Activated B cell treated with CpG ODN at 0.5 μM for 24 hours (primary cell): Measurements from ENCODE around the gene PITPNM1. TPM values are rescaled to one million over a fixed set of nuclear protein-coding genes. Genes with fewer than 3 reads are reported as not detected.
"Not testable (repeated sequence)": the region's sequence is repeated elsewhere in the genome, so short reads cannot be mapped to it uniquely, and the experiment has no call there.

Source experiments
- ATAC-seq: fragments of 200-7000 bp; cut with Tn5 transposase; one replicate; pipeline ENCODE4 v1.10.0; 2021; ENCODE audit warnings: low read depth, mild to moderate bottlenecking, moderate library complexity
- CTCF ChIA-PET: fragments of 350-600 bp; sonication (Branson Sonifier 250); formaldehyde crosslinking; loops from one replicate; lab custom pipeline; 2021; ENCODE audit warnings: antibody characterized with exemption; lab: Charles Lee
- POLR2A ChIA-PET: fragments of 350-600 bp; sonication (Branson Sonifier 250); formaldehyde crosslinking; loops from one replicate; lab custom pipeline; 2021; ENCODE audit warnings: antibody characterized with exemption; lab: Charles Lee
- DNase-seq: peaks from one replicate; pipeline ENCODE4 v3.0.0; 2022
- H3K27ac Mint-ChIP-seq: one replicate; pipeline ENCODE4 v1.8.0; 2020; ENCODE audit warnings: mixed read lengths
- H3K27me3 Mint-ChIP-seq: one replicate; pipeline ENCODE4 v1.8.0; 2021; ENCODE audit warnings: mixed read lengths
- H3K36me3 Mint-ChIP-seq: one replicate; pipeline ENCODE4 v1.8.0; 2021; ENCODE audit warnings: low read depth, mixed read lengths
- H3K4me1 Mint-ChIP-seq: one replicate; pipeline ENCODE4 v1.8.0; 2021; ENCODE audit warnings: mixed read lengths
- H3K4me3 Mint-ChIP-seq: one replicate; pipeline ENCODE4 v1.8.0; 2020; ENCODE audit warnings: mild to moderate bottlenecking, mixed read lengths
- H3K9me3 Mint-ChIP-seq: one replicate; pipeline ENCODE4 v1.8.0; 2020; ENCODE audit warnings: mixed read lengths
- CTCF ChIP-seq: fragments of 200-600 bp; IDR thresholded peaks from one replicate; pipeline ENCODE4 v1.8.0; 2022; ENCODE audit warnings: antibody characterized with exemption, mild to moderate bottlenecking
- intact Hi-C: fragments of 100-400 bp; cut with micrococcal nuclease; formaldehyde crosslinking; loops from one replicate; pipeline ENCODE4 v1.15.1; 2024
- total RNA-seq: library from RNA; stranded (reverse); gene quantifications from 2 replicates; pipeline ENCODE4 v1.2.3, GENCODE V29; 2022

The PITPNM1 gene
- total RNA-seq, 1 donor from 2014 or later, result 111 TPM

- H3K36me3 Mint-ChIP-seq, result peaks cover 40% of the 10 kb centered on the region
- CTCF ChIA-PET, result interaction anchor here (0.7 to 1.4 kb wide), 2 partner anchors 15 to 46 kb away, joined by 3 read pairs; no protein-coding TSS in a partner anchor
- peak within 1 kb of the TSS; percentile 93 for H3K4me3 Mint-ChIP-seq
- no peaks in the 10 kb centered on the region for H3K9me3 Mint-ChIP-seq
- DNase-seq (peak; percentile 87), ATAC-seq (peak; percentile 85)
- TF ChIP-seq CTCF, result no peak
- no peaks in the 10 kb centered on the region for H3K27me3 Mint-ChIP-seq
- intact Hi-C loops, result loop anchor here (1.0 to 2.0 kb wide), 6 partner anchors 14 to 130 kb away; partner anchors contain the start of genes POLD4, RPS6KB2 and TMEM134
- H3K4me1 Mint-ChIP-seq, result peaks cover 58% of the 10 kb centered on the region
- POLR2A ChIA-PET, result interaction anchor here (0.6 to 11.1 kb wide), 31 partner anchors 8 to 243 kb away, joined by 3 to 189 read pairs (median 5); partner anchors contain the start of genes CDK2AP2, CORO1B, GSTP1 and PITPNM1
- peak within 1 kb of the TSS; percentile 98 for H3K27ac Mint-ChIP-seq
These were observed 22.1 kb downstream of the PITPNM1 start, which contains the start of gene AIP for GRCh38 chr11:67482827-67483798. Gene AIP (plus strand): TSS chr11:67483026. CDS start chr11:67483159, 133 bp downstream.

- H3K4me3 Mint-ChIP-seq, result peak overlapping the region; percentile 93
- H3K27me3 Mint-ChIP-seq, result no peaks in the 10 kb centered on the region
- H3K36me3 Mint-ChIP-seq, result peaks cover 32% of the 10 kb centered on the region
- CTCF ChIA-PET, result interaction anchor here (0.7 kb wide), 1 partner anchor 46 kb away, joined by 3 read pairs; no protein-coding TSS in a partner anchor
- TF ChIP-seq CTCF, result no peak
- peaks cover 50% of the 10 kb centered on the region for H3K4me1 Mint-ChIP-seq
- intact Hi-C loops, result loop anchor here (1.0 to 2.0 kb wide), 4 partner anchors 13 to 80 kb away; partner anchors contain the start of genes RPS6KB2 and TMEM134
- no peak for DNase-seq
- peak; percentile 8 for ATAC-seq
- POLR2A ChIA-PET, result interaction anchor here (0.6 to 11.1 kb wide), 30 partner anchors 8 to 242 kb away, joined by 3 to 189 read pairs (median 5); partner anchors contain the start of genes CDK2AP2, CORO1B, GSTP1 and PITPNM1
- H3K9me3 Mint-ChIP-seq, result no peaks in the 10 kb centered on the region
- peak overlapping the region; percentile 98 for H3K27ac Mint-ChIP-seq
These were observed 22.8 kb downstream of the PITPNM1 start for GRCh38 chr11:67482275-67482826.

GRCh38 chr11:67477344-67478050 is 27.7 kb downstream of the PITPNM1 start:
- intact Hi-C loops, H3K27me3 Mint-ChIP-seq, H3K9me3 Mint-ChIP-seq, DNase-seq, ATAC-seq, H3K4me3 Mint-ChIP-seq, H3K4me1 Mint-ChIP-seq, H3K36me3 Mint-ChIP-seq, CTCF ChIA-PET, H3K27ac Mint-ChIP-seq: not testable (repeated sequence)
- POLR2A ChIA-PET, result interaction anchor here (0.7 to 1.6 kb wide), 5 partner anchors 9 to 360 kb away, joined by 3 to 4 read pairs (median 3); partner anchors contain the start of genes PTPRCAP and TMEM134

- CTCF ChIA-PET, ATAC-seq, H3K36me3 Mint-ChIP-seq, H3K27me3 Mint-ChIP-seq, intact Hi-C loops, DNase-seq, H3K4me3 Mint-ChIP-seq, H3K9me3 Mint-ChIP-seq, H3K27ac Mint-ChIP-seq, H3K4me1 Mint-ChIP-seq: not testable (repeated sequence)
- POLR2A ChIA-PET, result interaction anchor here (0.7 to 1.3 kb wide), 4 partner anchors 30 to 75 kb away, joined by 3 to 4 read pairs (median 4); partner anchors contain the start of genes PPP1CA and PTPRCAP
These were observed 28.5 kb downstream of the PITPNM1 start for GRCh38 chr11:67476692-67477091.

- no peaks in the 10 kb centered on the region for H3K9me3 Mint-ChIP-seq
- ChIA-PET CTCF (no interaction called here), POLR2A (interaction anchor here (5.7 to 33.4 kb wide), 2 partner anchors 34 to 82 kb away, joined by 24 to 1417 read pairs; partner anchors contain the start of genes CORO1B, PTPRCAP, RAD9A and RPS6KB2)
- peaks cover 3% of the 10 kb centered on the region for H3K36me3 Mint-ChIP-seq
- no peak overlapping the region for H3K4me3 Mint-ChIP-seq
- peaks cover 20% of the 10 kb centered on the region for H3K4me1 Mint-ChIP-seq
- TF ChIP-seq CTCF, result no peak
- no peaks in the 10 kb centered on the region for H3K27me3 Mint-ChIP-seq
- no peak for ATAC-seq
- DNase-seq, result no peak
- intact Hi-C loops, result no loop called here
- no peak overlapping the region for H3K27ac Mint-ChIP-seq
These were observed 32.3 kb downstream of the PITPNM1 start for GRCh38 chr11:67472882-67473281.
